HG03039 (cell line): ENCODE data around the gene ABLIM3.
A peak's percentile ranks its signal among the peaks of the same experiment; 100 is the strongest.

Source experiments
- ATAC-seq: cut with Tn5 transposase; IDR thresholded peaks from one replicate; pipeline ENCODE4 v1.9.1; 2021; ENCODE audit warnings: mild to moderate bottlenecking, moderate library complexity; ENCODE audit not compliant: unreplicated experiment

ABLIM3 gene

DNA sequence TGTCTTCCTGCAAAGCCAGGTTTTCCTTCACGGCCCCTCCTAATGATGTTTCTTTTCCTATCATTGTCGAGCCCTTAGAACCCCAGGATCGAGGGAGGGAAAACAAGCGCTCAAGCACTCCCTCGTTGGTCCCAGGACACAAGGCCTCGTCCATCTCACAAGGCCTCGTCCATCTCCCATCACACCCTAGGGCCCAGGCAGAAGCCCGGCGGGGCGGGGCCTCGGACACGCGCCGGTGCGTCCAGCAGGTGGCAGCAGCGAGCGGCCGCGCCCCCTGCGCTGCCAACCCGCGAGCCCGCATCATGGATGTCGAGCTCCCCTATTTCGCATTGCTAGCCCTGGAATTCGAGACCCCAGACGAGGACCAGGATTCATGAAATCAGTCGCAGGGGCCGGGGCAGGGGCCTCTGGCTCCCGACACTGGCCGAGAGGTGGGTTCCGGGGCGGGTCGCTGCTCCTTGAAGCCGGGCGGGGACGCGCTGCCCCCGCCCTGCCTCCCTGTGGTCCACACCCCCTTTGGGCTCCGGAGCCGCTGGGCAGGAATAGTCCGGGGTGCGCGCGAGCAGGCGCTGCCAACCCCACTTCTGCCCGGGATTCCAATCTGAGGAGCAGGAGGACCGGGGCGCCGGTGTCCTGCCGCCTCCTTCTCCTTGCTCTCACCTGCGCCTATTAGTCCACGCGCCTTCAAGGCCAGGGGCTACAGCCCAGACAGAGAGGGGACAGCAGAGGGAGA, at the start of gene ABLIM3:
Gene ABLIM3 (plus strand): TSS at position 270 of the 733 bp plus-strand sequence. CDS start 603 bp downstream, outside the sequence.
- peak; percentile 89 for ATAC-seq

DNA sequence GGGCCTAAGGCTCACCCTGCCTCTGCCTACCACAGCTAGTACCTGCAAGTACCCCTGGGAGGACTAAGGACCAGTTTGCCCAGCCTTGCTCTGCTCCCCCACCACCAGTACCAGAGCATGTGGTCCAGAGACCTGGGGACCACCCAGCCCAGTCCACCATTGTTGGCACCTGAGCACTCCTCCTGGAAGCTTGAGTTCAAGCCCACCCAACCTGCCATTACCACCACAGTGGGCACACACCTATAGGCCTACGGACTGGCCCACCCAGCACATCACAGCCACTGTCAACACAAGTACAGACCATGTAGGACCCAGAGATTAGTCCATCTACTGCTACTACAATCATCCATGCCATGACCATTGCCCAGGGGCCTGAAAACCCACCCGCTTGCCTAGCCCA, 47.7 kb upstream of the ABLIM3 start:
- ATAC-seq = no peak

DNA sequence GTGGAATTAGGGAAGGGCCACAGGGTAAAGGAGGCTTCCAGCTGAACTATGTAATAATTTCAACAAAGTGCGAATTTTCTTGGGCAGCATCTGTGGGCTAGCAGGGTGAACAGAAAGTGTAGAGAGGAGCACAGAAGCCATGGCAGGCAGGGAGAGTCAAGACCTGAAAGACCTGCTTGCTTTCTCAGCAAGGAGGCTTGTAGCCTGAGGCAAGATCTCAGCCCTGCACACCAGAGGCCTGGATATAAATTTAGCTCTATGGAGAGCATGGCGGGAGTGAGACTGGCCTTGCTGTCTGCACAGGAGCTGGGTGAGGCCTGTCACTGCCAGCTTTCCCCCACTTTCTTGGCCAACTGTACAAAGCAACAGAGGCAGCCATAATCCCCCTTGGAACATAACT, 46.3 kb upstream of the ABLIM3 start:
- no peak for ATAC-seq

DNA sequence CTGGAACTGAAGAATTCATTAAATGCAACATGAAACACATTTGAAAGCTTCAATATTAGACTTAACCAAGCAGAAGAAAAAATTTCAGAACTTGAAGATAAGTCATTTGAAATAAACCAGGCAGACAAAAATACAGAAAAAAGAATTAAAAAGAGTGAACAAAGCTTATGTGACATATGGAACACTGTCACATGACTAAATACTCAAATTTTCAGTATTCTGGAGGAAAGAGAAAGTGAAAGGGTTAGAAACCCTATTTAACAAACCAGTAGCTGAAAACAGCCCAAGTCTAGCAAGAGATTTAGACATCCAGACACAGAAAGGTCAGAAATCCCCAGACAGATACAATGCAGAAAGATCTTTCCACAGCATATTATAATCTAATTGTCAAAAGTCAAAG, 41.4 kb upstream of the ABLIM3 start:
- no peak for ATAC-seq

- no peak for ATAC-seq
Observed at GRCh38 chr5:149100331-149100730, 41.0 kb upstream of the ABLIM3 start.

GRCh38 chr5:149108651-149109280, 32.5 kb upstream of the ABLIM3 start:
- ATAC-seq = no peak

DNA sequence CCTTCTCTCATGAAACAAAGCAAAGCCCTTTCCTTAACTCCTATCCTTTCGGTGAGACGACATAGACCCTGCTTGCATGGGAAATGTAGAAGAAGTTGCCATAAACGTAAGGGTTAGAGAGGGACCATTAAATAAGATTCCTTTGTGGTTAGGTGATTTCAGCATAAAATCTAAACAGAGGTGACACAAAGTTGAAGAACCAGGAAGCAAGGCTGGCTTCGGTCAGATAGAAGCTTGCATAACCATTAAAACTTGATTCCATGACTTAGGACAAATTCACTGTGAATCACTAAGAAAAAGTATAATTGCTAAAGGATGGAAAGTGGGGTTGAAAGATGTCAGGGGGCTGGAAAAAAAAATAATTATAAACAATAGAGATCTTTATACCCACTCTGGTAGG, 30.9 kb upstream of the ABLIM3 start:
- ATAC-seq = no peak

DNA sequence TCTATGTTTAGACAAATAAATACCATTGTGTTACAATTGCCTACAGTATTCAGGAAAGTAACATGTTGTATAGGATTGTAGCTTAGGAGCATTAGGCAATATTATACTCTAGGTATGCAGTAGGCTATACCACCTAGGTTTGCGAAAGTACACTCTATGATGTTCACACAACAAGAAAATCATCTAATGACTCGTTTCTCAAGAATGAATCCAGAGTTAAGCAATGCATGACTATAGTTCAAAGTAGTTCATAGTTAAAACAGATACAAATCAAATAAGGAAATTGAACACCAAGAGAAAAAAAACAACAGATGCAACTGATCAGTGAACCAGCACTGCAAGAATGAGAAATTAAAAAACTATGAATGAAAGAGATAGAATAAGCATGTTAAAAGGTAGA, 27.6 kb upstream of the ABLIM3 start:
- ATAC-seq = no peak

DNA sequence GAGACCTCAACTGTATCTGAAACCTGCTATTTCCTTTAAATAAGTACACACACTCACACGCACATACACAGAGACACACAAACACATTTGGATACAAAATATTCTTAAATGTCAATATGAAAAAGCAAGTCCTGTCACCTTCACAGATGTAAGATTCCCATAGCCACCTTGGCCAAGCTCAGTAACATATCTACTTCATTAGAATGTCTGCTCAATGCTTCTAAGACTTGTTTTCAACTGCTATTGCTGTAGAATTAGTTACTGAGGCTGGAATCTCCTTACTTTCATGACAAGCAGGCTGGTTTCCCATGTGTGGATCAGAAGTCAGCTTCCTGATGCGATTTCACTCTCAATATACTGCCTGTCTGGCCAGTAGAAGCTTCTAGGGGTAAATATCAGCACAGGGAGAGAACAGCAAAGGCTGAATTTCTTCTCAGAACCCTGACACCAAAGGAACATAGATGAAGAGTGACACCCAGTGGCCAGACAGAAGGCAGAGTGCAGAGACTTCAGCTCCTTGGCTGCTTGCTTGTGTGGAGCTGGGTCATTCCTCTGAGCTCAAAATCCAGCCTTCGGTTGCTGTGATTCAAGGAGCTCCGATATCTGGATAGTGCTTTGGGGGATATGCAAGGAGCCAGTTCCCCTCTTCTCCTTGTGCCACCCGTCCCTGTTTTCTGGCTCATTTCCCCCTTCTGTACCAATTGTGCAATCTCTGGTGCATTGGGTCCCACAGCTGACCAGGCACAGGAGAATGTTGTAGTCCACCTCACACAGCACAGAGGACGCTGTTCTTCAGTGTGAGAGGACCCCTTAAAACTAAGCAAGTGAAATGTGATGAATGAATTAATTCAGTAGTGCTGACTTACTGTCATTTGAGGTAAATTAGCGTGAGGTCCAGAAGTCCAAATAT, 26.6 kb upstream of the ABLIM3 start:
- ATAC-seq = peak; percentile 70

DNA sequence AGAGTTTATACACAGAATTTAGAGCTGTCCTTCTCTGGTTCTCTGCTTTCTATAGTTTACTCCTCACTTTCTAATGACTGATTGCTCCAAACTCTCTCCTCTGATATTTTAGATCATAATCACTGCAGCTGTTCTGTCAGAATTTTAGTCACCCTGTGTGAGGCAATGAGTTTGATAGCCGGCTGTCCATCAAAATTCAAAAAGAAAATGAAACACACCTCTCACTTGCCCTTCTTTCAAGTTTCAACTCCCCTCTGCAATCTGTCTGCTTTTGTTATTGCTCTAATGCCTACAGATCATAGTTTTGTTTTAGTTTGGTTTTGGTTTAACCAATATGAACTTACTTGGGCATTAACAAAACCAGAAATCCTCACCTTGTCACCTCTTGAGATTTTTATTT, 23.3 kb upstream of the ABLIM3 start:
- peak; percentile 45 for ATAC-seq

GRCh38 chr5:149118463-149118862, 22.8 kb upstream of the ABLIM3 start:
- no peak for ATAC-seq

- ATAC-seq = no peak
Observed at GRCh38 chr5:149121145-149121544, 20.1 kb upstream of the ABLIM3 start.

DNA sequence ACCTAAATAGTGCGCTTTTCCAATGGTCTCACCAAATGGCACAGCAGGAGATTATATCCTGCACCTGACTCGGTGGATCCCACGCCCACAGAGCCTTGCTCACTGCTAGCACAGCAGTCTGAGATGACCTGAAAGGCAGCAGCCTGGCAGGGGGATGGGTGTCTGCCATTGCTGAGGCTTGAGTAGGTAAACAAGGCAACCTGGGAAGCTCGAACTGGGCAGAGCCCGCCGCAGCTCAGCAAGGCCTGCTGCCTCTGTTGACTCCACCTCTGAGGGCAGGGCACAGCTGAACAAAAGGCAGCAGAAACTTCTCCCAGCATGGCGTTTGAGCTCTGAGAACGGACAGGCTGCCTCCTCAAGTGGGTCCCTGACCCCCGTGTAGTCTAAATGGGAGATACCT, 18.1 kb upstream of the ABLIM3 start:
- no peak for ATAC-seq

DNA sequence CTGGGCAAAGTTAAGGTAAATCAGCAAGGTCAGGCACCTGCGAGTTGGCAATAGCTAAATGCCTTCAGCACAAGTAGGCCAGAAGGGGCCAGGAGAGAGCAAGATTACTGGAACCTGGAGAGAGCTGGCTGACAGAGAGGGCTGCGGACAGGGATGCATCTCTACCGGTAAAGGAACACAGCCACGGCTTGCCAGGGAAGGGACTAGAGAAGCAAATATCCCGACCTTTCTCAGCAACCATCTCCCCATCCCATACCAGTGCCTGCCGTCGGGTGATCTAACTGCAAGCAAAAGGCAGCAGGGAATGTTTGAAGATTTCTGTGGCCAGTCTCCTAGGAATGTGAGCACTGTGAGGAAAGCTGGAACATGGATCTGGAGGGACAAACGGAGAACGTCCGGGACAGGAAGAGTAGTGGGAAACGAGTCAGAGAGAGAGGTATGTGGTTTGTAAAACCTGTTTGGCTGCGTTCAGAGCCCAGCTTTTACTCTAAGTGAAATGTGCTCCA, 15.9 kb upstream of the ABLIM3 start:
- ATAC-seq = no peak

- ATAC-seq = no peak
Observed at GRCh38 chr5:149126906-149127305, 14.4 kb upstream of the ABLIM3 start.

DNA sequence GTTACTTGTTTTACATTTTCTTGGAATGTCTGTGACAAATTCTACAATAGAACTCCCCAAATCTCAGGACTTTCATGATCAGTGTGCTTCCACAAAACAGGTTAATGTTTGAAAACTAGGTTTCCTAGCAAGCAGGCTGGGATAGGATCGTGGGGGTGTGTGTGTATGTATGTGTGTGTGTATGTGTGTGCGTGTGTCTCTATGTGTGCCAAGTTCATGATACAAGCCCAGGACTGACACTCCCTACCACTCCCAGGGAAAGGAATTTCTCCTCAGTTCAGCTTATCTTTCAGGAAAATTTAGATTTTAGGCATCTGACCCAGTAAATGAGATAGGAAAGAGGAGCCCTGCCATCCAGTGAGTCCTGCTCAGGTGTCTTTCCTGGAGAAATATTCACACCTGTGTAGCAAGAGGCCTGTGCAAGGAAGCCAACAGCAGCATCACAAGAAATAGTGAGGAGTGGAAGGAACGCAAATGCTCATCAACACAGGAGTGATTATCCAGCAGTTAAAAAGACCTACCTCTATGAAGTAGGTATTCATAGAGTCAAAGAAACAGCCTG, 13.8 kb upstream of the ABLIM3 start:
- no peak for ATAC-seq

- no peak for ATAC-seq
Observed at GRCh38 chr5:149128023-149128875, 13.0 kb upstream of the ABLIM3 start.

DNA sequence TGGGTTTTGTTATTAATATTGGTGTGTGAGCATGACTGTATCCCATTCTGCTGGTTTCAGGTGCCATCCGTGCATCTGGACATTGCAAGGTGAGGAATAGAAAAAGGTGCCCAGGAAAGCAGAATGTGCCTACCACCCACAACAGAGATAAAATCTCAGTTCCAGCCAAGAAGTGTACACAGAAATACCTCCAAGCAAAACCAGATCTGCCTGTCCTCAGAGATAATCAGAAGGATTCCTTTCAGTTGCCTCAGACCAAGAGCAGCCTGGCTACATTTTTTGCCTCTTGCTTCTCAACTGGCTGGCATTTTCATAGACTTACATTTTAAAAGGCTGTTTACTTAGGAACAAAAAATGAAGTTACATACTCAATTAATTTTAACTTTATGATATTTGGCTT, 12.1 kb upstream of the ABLIM3 start:
- no peak for ATAC-seq

DNA sequence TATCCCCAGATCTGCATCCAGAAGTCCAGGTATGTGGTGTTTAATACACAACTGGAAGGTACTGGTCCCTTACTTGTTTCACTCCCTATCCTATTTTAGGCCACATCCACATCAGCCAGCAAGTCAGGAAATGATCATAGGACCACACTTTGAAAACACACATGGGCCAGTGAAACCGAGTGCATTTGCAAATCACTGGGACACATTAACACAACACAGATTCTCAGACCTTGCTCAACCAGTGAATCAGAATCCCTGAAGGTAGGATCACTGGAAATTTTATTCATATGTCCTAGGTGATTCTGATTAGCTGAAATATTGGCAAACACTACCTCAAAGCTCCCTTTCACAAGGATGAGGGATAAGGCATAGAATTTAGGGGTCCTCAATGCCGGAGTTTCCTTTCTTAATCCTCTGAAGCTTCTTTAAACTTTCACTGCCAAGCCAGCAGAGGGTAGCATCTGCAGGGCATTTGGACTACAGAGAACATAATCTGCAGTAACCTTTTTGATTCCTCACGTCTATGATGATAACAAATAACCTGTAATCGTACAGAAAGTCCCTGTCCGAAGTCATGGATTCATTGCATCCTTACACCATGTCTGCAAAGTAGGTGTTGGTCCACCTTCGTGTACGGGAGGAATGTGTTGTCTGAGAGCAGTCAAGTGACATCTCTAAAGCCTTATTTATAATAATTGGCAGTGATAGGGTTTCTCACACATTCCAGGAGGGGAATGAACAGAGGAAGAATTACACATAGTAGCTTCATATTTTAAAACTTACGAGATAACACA, 11.0 kb upstream of the ABLIM3 start:
- ATAC-seq = no peak
